B cell (primary cell): ENCODE data around the gene ZDHHC14. TPM values are rescaled to one million over a fixed set of nuclear protein-coding genes. Genes with fewer than 3 reads are reported as not detected.

Experiments
- ATAC-seq: fragments of 200-7000 bp; cut with Tn5 transposase; one replicate; pipeline ENCODE4 v1.10.0; 2021; ENCODE audit warnings: low read depth, mild to moderate bottlenecking, moderate number of reproducible peaks, moderate library complexity
- CTCF ChIA-PET: fragments of 350-600 bp; sonication (Branson Sonifier 250); formaldehyde crosslinking; loops from one replicate; lab custom pipeline; 2021; ENCODE audit warnings: antibody characterized with exemption, inconsistent platforms; lab: Charles Lee
- POLR2A ChIA-PET: fragments of 350-600 bp; sonication (Branson Sonifier 250); formaldehyde crosslinking; loops from one replicate; lab custom pipeline; 2021; ENCODE audit warnings: antibody characterized with exemption; lab: Charles Lee
- DNase-seq: peaks from one replicate; pipeline ENCODE4 v3.0.0; 2013
- H2AFZ ChIP-seq: 2 replicates; pipeline ENCODE4 v1.6.1; 2012; ENCODE audit warnings: mild to moderate bottlenecking, low read depth, low read length; ENCODE audit not compliant: insufficient read depth, poor library complexity, severe bottlenecking
- H3K27ac ChIP-seq, 2 donors: 1 replicate in 1 of 2; 2 replicates in 1 of 2; pipeline ENCODE4 v1.5.1; 2012 to 2013; ENCODE audit warnings: low read length in 2 of 2, mild to moderate bottlenecking in 2 of 2, moderate library complexity in 1 of 2
- H3K27me3 ChIP-seq, 4 experiments: fragments of 200-600 bp in 1 of 4; sonication (generic) in 1 of 4; replicated peaks in 1 of 4; 1 replicate in 2 of 4; 2 replicates in 2 of 4; pipeline versions ENCODE4 v1.6.1 to v1.7.0; 2013 to 2016; ENCODE audit warnings: low read length in 3 of 4, mild to moderate bottlenecking in 2 of 4, mixed read lengths in 1 of 4, moderate library complexity in 1 of 4; ENCODE audit not compliant: insufficient read depth in 4 of 4, control insufficient read depth in 3 of 4; ENCODE audit errors: control extremely low read depth in 1 of 4
- H3K36me3 ChIP-seq, 2 experiments: replicated peaks in 1 of 2; 1 replicate in 1 of 2; 2 replicates in 1 of 2; pipeline versions ENCODE4 v1.6.1 to v1.7.1; 2013; ENCODE audit warnings: low read length in 1 of 2; ENCODE audit not compliant: insufficient read depth in 2 of 2, control insufficient read depth in 1 of 2; ENCODE audit errors: control extremely low read depth in 1 of 2, extremely low read depth in 1 of 2
- H3K4me1 ChIP-seq, 2 donors: fragments of 200-600 bp in 1 of 2; sonication (generic) in 1 of 2; 1 replicate in 1 of 2; 2 replicates in 1 of 2; pipeline versions ENCODE4 v1.5.1 to v1.6.1; 2013 to 2017; ENCODE audit warnings: low read length in 2 of 2; ENCODE audit not compliant: control insufficient read depth in 2 of 2, insufficient read depth in 2 of 2
- H3K4me2 ChIP-seq: replicated peaks from 2 replicates; pipeline ENCODE3; 2012; ENCODE audit warnings: mild to moderate bottlenecking, low read depth, low read length; ENCODE audit not compliant: poor library complexity, severe bottlenecking
- H3K4me3 ChIP-seq, 5 experiments: fragments of 200-600 bp in 1 of 5; sonication (generic) in 1 of 5; 1 replicate in 3 of 5; 2 replicates in 2 of 5; pipeline versions ENCODE4 v1.5.1 to v1.7.0; 2011 to 2016; ENCODE audit warnings: low read length in 4 of 5, mild to moderate bottlenecking in 4 of 5, low read depth in 2 of 5, control low read depth in 1 of 5, moderate library complexity in 1 of 5; ENCODE audit not compliant: insufficient read depth in 1 of 5; ENCODE audit errors: control extremely low read depth in 1 of 5, extremely low read depth in 1 of 5
- H3K79me2 ChIP-seq: fragments of 200-600 bp; sonication (generic); one replicate; pipeline ENCODE4 v1.6.0; 2016; ENCODE audit warnings: low read length; ENCODE audit not compliant: control insufficient read depth, insufficient read depth
- H3K9ac ChIP-seq: fragments of 200-600 bp; sonication (generic); 2 replicates; pipeline ENCODE4 v1.6.1; 2017; ENCODE audit warnings: mild to moderate bottlenecking, low read length, moderate library complexity
- H3K9me3 ChIP-seq, 3 donors: one replicate each; pipeline versions ENCODE4 v1.6.1 to v1.7.1; 2013; ENCODE audit warnings: low read length in 2 of 3; ENCODE audit not compliant: control insufficient read depth in 2 of 3, insufficient read depth in 1 of 3; ENCODE audit errors: control extremely low read depth in 1 of 3
- H4K20me1 ChIP-seq: 2 replicates; pipeline ENCODE4 v1.6.0; 2012; ENCODE audit warnings: mild to moderate bottlenecking, low read length; ENCODE audit not compliant: insufficient read depth, control insufficient read depth, poor library complexity, severe bottlenecking
- H3K27ac Mint-ChIP-seq: one replicate; pipeline ENCODE4 v1.8.0; 2021; ENCODE audit warnings: mixed read lengths
- H3K27me3 Mint-ChIP-seq: one replicate; pipeline ENCODE4 v1.8.0; 2021; ENCODE audit warnings: mixed read lengths
- H3K4me1 Mint-ChIP-seq: one replicate; pipeline ENCODE4 v1.8.0; 2021; ENCODE audit warnings: mixed read lengths
- H3K4me3 Mint-ChIP-seq: one replicate; pipeline ENCODE4 v1.8.0; 2021; ENCODE audit warnings: mixed read lengths
- H3K9me3 Mint-ChIP-seq: one replicate; pipeline ENCODE4 v1.8.0; 2022; ENCODE audit warnings: mixed read lengths; ENCODE audit not compliant: insufficient read depth
- EZH2 ChIP-seq: IDR thresholded peaks from 2 replicates; pipeline ENCODE4 v1.6.1; 2012; ENCODE audit warnings: borderline replicate concordance, low read depth, mild to moderate bottlenecking, moderate library complexity, low read length; ENCODE audit not compliant: insufficient read depth, poor library complexity, severe bottlenecking
- WGBS: methylation state at CpG from one replicate; pipeline ENCODE4 v1.1.5; 2013; ENCODE audit warnings: missing lambda C conversion rate; ENCODE audit not compliant: insufficient coverage; 5-methylcytosine and 5-hydroxymethylcytosine counted together
- intact Hi-C: fragments of 100-400 bp; cut with micrococcal nuclease; formaldehyde crosslinking; loops from one replicate; pipeline ENCODE4 v1.10.0; 2022
- polyA plus RNA-seq: library from polyadenylated mRNA; depleted of rRNA; stranded (reverse); fragments of >200 nt; gene quantifications from 2 replicates; pipeline ENCODE4 v1.2.3, GENCODE V29; 2012
- total RNA-seq, 2 donors: library from RNA; stranded (reverse); fragments of 120-200 nt in 1 of 2; gene quantifications; 1 replicate in 1 of 2; 2 replicates in 1 of 2; pipeline versions ENCODE4 v1.2.3 to v1.2.4, GENCODE V29; 2013 to 2022
- TF ChIP-seq, protein P1 (sequence below): fragments of 200-600 bp; IDR thresholded peaks from one replicate; pipeline ENCODE4 v1.8.0; 2022; ENCODE audit warnings: antibody characterized with exemption, mild to moderate bottlenecking

ZDHHC14 gene
- total and polyA plus RNA-seq, 2 donors (not counting 1 experiment from before 2014, with no cell fraction given): 8.8 to 50.4 TPM

DNA sequence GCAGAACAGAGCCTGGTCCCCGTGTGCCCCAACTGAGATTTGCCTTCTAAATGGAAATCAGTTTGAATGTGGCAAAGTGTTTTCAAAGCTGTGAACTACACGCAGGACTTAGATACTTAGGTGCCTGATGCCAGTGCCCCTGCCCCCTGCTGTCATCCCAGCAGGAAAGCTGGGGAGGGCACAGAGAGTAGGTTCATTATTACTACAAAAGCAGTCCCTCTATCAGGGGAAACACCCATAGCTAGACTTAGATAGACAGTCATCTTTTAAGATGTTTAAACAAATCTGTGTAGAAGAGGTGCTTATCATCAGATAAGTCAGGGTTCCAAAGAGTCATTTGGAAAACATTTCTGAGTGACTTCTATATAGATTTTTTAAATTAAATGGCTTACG is 287.0 kb downstream of the ZDHHC14 start:
- H3K4me2 ChIP-seq: no peak overlapping the region
- no peak for ATAC-seq
- POLR2A ChIA-PET: interaction anchor here (0.7 kb wide), 2 partner anchors 343 to 353 kb away, joined by 3 to 4 read pairs; no protein-coding TSS in a partner anchor

DNA sequence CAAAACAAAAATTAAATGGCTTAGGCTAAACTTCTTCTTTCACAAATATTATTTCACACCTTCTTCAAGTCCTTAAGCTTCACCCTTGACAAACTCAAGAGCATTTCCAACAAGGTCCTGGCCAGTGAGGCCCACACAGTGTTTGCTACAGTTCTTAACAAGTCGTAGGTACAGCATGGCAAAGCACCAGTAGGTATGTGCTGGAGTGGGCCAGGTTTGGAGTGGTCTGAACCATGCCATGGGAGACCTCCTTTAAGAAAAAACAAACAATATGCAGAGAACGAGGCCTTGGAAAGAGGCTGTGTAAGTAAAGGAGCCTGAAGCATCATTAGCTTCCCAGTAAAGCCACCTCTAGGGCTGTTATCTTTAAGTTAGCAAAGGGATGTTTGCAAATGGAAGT is 287.7 kb downstream of the ZDHHC14 start:
- Histone ChIP-seq H3K9me3 (no peaks in the 10 kb centered on the region), H2AFZ (no peak overlapping the region), H3K4me3 (no peak overlapping the region), H3K4me2 (no peak overlapping the region), H3K27ac (no peak overlapping the region), H3K36me3 (peaks cover 0 to 20% of the 10 kb centered on the region in 2 experiments), H4K20me1 (no peaks in the 10 kb centered on the region), H3K79me2 (no peaks in the 10 kb centered on the region), H3K9ac (no peak overlapping the region), H3K27me3 (no peaks in the 10 kb centered on the region), H3K4me1 (peaks cover 9 to 10% of the 10 kb centered on the region in 2 donors)
- ChIA-PET POLR2A (no interaction called here), CTCF (interaction anchor here (0.6 to 8.4 kb wide), 8 partner anchors 42 to 837 kb away, joined by 3 to 155 read pairs (median 5); no protein-coding TSS in a partner anchor)
- WGBS: 80% methylated on average over 1 of the region's 2 CpGs
- no peak for ATAC-seq
- no peaks in the 10 kb centered on the region for H3K27me3 Mint-ChIP-seq
- H3K9me3 Mint-ChIP-seq: no peaks in the 10 kb centered on the region
- no peak overlapping the region for H3K27ac Mint-ChIP-seq
- H3K4me3 Mint-ChIP-seq: no peak overlapping the region
- DNase-seq: no peak
- no peak for TF ChIP-seq EZH2
- TF ChIP-seq, protein P1, sequence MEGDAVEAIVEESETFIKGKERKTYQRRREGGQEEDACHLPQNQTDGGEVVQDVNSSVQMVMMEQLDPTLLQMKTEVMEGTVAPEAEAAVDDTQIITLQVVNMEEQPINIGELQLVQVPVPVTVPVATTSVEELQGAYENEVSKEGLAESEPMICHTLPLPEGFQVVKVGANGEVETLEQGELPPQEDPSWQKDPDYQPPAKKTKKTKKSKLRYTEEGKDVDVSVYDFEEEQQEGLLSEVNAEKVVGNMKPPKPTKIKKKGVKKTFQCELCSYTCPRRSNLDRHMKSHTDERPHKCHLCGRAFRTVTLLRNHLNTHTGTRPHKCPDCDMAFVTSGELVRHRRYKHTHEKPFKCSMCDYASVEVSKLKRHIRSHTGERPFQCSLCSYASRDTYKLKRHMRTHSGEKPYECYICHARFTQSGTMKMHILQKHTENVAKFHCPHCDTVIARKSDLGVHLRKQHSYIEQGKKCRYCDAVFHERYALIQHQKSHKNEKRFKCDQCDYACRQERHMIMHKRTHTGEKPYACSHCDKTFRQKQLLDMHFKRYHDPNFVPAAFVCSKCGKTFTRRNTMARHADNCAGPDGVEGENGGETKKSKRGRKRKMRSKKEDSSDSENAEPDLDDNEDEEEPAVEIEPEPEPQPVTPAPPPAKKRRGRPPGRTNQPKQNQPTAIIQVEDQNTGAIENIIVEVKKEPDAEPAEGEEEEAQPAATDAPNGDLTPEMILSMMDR: no peak
- H3K4me1 Mint-ChIP-seq: peaks cover 8% of the 10 kb centered on the region
- intact Hi-C loops: loop anchor here (5.0 to 10.0 kb wide), 3 partner anchors 71 to 206 kb away; no protein-coding TSS in a partner anchor

More for the DNA sequence above, 287.0 kb downstream of the ZDHHC14 start:
- H3K4me1 Mint-ChIP-seq: peaks cover 8% of the 10 kb centered on the region
- intact Hi-C loops: loop anchor here (5.0 to 10.0 kb wide), 3 partner anchors 71 to 207 kb away; no protein-coding TSS in a partner anchor
- Histone ChIP-seq H3K9ac (no peak overlapping the region), H3K79me2 (no peaks in the 10 kb centered on the region), H3K27me3 (no peaks in the 10 kb centered on the region), H3K4me3 (no peak overlapping the region), H3K4me1 (peaks cover 9 to 10% of the 10 kb centered on the region in 2 donors), H3K9me3 (no peaks in the 10 kb centered on the region), H3K27ac (no peak overlapping the region), H4K20me1 (no peaks in the 10 kb centered on the region), H2AFZ (no peak overlapping the region), H3K36me3 (peaks cover 0 to 15% of the 10 kb centered on the region in 2 experiments)
- H3K9me3 Mint-ChIP-seq: no peaks in the 10 kb centered on the region
- TF ChIP-seq, protein P1: no peak
- TF ChIP-seq EZH2: no peak
- CTCF ChIA-PET: interaction anchor here (0.7 to 8.4 kb wide), 18 partner anchors 25 to 836 kb away, joined by 3 to 155 read pairs (median 5); partner anchors contain the start of gene TMEM242
- 56% methylated on average over 1 of the region's 3 CpGs for WGBS
- H3K27ac Mint-ChIP-seq: no peak overlapping the region
- no peak for DNase-seq
- H3K27me3 Mint-ChIP-seq: no peaks in the 10 kb centered on the region
- no peak overlapping the region for H3K4me3 Mint-ChIP-seq
